Lower lobe of right lung (tissue), 2 donors: ENCODE measurements around the gene ANKRD55. TPM values are rescaled to one million over a fixed set of nuclear protein-coding genes. Genes with fewer than 3 reads are reported as not detected.
"Not testable (repeated sequence)": the region's sequence is repeated elsewhere in the genome, so short reads cannot be mapped to it uniquely, and the experiment has no call there.

Experiments used
- ATAC-seq, 2 donors: fragments of 200-7000 bp; cut with Tn5 transposase; one replicate each; pipeline ENCODE4 v1.9.1; 2020 to 2022; ENCODE audit warnings: mild to moderate bottlenecking in 2 of 2, moderate library complexity in 2 of 2
- DNase-seq: peaks from one replicate; pipeline ENCODE4 v3.0.0-alpha.2; 2020
- H3K27ac ChIP-seq: fragments of 200-600 bp; one replicate; pipeline ENCODE4 v1.8.0; 2022
- H3K27me3 ChIP-seq: fragments of 200-600 bp; one replicate; pipeline ENCODE4 v1.8.0; 2022; ENCODE audit warnings: low read depth
- H3K36me3 ChIP-seq: fragments of 200-600 bp; one replicate; pipeline ENCODE4 v1.8.0; 2022; ENCODE audit warnings: mild to moderate bottlenecking
- H3K4me1 ChIP-seq: fragments of 200-600 bp; one replicate; pipeline ENCODE4 v1.8.0; 2022
- H3K4me3 ChIP-seq: fragments of 200-600 bp; one replicate; pipeline ENCODE4 v1.8.0; 2022; ENCODE audit warnings: mild to moderate bottlenecking
- H3K9me3 ChIP-seq: fragments of 200-600 bp; one replicate; pipeline ENCODE4 v1.8.0; 2022
- intact Hi-C: fragments of 100-400 bp; cut with DNase I; formaldehyde crosslinking; loops from one replicate; pipeline ENCODE4 v1.11.0; 2022
- total RNA-seq: library from RNA; stranded (reverse); fragmentation: NEBNext Ultra II Directional; extraction: Animal tissue kit (Norgen Biotek cat#: 25700); gene quantifications from one replicate; pipeline ENCODE4 v1.2.1, GENCODE V29; 2021
- TF ChIP-seq, protein P1 (sequence below): fragments of 200-600 bp; IDR thresholded peaks from one replicate; pipeline ENCODE4 v1.8.0; 2022; ENCODE audit warnings: antibody characterized with exemption, mild to moderate bottlenecking
- donor health status: DM: no; HTN: yes; CAD: no; lungs with severe emphysema.

Gene ANKRD55
- total RNA-seq, 1 donor from 2014 or later, result 0.41 TPM

DNA sequence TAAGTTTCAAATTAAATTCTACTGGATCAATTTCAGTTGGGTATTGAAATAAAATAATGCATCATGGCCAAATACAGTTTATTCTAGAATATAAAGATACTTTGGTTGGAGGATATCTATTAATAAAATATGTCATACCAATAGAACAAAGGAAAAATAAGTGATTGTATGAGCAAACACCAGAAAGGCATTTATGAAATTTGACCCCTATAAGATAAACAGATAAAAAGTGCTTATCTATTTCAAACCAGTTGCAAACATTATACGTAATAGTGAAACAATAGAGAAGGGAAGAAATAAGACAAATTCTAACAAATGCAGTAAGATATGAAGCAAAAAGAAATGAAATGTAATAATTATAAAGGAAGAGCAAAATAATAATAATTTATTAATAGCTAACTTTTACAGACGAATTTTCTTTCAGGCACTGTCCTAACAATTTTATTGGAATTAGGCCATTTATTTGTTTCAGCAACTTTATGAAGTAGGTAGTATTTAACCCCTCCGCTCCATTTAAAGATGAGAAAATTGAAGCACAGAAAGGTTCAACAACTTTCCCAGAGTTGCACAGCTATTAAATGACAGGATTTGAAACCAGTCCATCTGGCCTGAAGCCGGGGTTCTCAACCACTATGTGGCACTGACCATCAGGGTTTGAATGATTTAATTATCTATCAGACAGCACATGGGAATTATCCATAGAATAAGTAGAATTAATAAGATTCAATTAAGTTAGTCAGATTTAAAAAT lies 20.8 kb downstream of the ANKRD55 start:
- Histone ChIP-seq H3K36me3 (no peaks in the 10 kb centered on the region), H3K9me3 (peaks cover 8% of the 10 kb centered on the region), H3K4me1 (no peaks in the 10 kb centered on the region), H3K4me3 (no peak overlapping the region), H3K27me3 (no peaks in the 10 kb centered on the region), H3K27ac (no peak overlapping the region)
- intact Hi-C loops, result no loop called here
- DNase-seq (no peak), ATAC-seq (no peak)
- TF ChIP-seq, protein P1, sequence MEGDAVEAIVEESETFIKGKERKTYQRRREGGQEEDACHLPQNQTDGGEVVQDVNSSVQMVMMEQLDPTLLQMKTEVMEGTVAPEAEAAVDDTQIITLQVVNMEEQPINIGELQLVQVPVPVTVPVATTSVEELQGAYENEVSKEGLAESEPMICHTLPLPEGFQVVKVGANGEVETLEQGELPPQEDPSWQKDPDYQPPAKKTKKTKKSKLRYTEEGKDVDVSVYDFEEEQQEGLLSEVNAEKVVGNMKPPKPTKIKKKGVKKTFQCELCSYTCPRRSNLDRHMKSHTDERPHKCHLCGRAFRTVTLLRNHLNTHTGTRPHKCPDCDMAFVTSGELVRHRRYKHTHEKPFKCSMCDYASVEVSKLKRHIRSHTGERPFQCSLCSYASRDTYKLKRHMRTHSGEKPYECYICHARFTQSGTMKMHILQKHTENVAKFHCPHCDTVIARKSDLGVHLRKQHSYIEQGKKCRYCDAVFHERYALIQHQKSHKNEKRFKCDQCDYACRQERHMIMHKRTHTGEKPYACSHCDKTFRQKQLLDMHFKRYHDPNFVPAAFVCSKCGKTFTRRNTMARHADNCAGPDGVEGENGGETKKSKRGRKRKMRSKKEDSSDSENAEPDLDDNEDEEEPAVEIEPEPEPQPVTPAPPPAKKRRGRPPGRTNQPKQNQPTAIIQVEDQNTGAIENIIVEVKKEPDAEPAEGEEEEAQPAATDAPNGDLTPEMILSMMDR, result no peak

DNA sequence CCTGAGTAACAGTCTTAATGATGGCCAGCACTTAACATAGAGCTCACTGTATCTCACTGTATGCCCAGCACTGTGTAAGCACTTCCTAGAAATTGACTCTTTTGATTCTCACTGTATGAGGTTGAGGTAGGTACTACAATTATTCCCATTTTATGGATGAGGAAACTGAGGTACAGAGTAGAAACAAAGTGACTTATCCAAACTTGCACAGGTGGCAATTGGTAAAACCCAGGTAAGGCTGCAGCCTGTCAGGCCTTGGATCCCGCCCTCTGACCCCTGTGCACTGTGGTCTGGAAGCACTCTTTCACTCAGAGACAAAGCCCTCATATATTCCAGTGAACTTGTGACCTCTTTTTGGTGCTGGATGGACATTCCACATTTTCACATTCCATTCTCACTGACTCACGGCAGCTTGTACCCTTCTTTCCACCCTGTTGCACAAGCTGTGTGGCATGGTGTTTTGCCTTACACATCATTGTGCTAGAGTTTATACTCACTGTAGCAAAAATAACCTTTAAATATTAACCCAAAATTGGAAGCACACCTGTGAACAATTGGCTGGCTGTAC lies 21.7 kb downstream of the ANKRD55 start:
- TF ChIP-seq, protein P1, result no peak
- no peak overlapping the region for H3K27ac ChIP-seq
- no peaks in the 10 kb centered on the region for H3K9me3 ChIP-seq
- ATAC-seq (peak; percentile 76 to 82), DNase-seq (no peak)
- no peaks in the 10 kb centered on the region for H3K4me1 ChIP-seq
- no peak overlapping the region for H3K4me3 ChIP-seq
- H3K27me3 ChIP-seq, result no peaks in the 10 kb centered on the region
- intact Hi-C loops, result no loop called here
- no peaks in the 10 kb centered on the region for H3K36me3 ChIP-seq

GRCh38 chr5:56208681-56209080 lies 24.4 kb downstream of the ANKRD55 start:
- Histone ChIP-seq H3K9me3 (no peaks in the 10 kb centered on the region), H3K4me3 (no peak overlapping the region), H3K36me3 (no peaks in the 10 kb centered on the region), H3K27me3 (no peaks in the 10 kb centered on the region), H3K4me1 (no peaks in the 10 kb centered on the region), H3K27ac (no peak overlapping the region)
- intact Hi-C loops, result loop anchor here (10.0 kb wide), 1 partner anchor 274 kb away; no protein-coding TSS in a partner anchor
- DNase-seq (no peak), ATAC-seq (no peak)
- TF ChIP-seq, protein P1, result no peak

- Histone ChIP-seq H3K36me3 (no peaks in the 10 kb centered on the region), H3K9me3 (no peaks in the 10 kb centered on the region), H3K27ac (no peak overlapping the region), H3K4me1 (no peaks in the 10 kb centered on the region), H3K27me3 (no peaks in the 10 kb centered on the region), H3K4me3 (no peak overlapping the region)
- ATAC-seq (no peak), DNase-seq (no peak)
- intact Hi-C loops, result loop anchor here (10.0 kb wide), 1 partner anchor 273 kb away; no protein-coding TSS in a partner anchor
- TF ChIP-seq, protein P1, result no peak
These were observed 25.6 kb downstream of the ANKRD55 start for GRCh38 chr5:56207537-56207936.

GRCh38 chr5:56206126-56206910 lies 26.8 kb downstream of the ANKRD55 start:
- DNase-seq (no peak), ATAC-seq (no peak)
- Histone ChIP-seq H3K4me3 (no peak overlapping the region), H3K9me3 (no peaks in the 10 kb centered on the region), H3K27me3 (no peaks in the 10 kb centered on the region), H3K4me1 (no peaks in the 10 kb centered on the region), H3K36me3 (no peaks in the 10 kb centered on the region), H3K27ac (no peak overlapping the region)
- intact Hi-C loops, result loop anchor here (10.0 kb wide), 1 partner anchor 272 kb away; no protein-coding TSS in a partner anchor
- TF ChIP-seq, protein P1, result no peak

DNA sequence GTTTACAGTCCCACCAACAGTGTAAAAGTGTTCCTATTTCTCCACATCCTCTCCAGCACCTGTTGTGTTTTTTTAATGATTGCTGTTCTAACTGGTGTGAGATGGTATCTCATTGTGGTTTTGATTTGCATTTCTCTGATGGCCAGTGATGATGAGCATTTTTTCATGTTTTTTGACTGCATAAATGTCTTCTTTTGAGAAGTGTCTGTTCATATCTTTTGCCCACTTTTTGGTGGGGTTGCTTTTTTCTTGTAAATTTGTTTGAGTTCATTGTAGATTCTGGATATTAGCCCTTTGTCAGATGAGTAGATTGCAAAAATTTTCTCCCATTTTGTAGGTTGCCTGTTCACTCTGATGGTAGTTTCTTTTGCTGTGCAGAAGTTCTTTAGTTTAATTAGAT lies 29.2 kb downstream of the ANKRD55 start:
- not testable (repeated sequence) for H3K9me3 ChIP-seq, H3K27ac ChIP-seq, DNase-seq, H3K4me3 ChIP-seq, H3K27me3 ChIP-seq, H3K36me3 ChIP-seq, H3K4me1 ChIP-seq, ATAC-seq
- intact Hi-C loops, result loop anchor here (10.0 kb wide), 1 partner anchor 269 kb away; no protein-coding TSS in a partner anchor
